Measurements from ENCODE around the gene TMEM50A.
"Not testable (repeated sequence)": the region's sequence is repeated elsewhere in the genome, so short reads cannot be mapped to it uniquely, and the experiment has no call there.

The TMEM50A gene

DNA sequence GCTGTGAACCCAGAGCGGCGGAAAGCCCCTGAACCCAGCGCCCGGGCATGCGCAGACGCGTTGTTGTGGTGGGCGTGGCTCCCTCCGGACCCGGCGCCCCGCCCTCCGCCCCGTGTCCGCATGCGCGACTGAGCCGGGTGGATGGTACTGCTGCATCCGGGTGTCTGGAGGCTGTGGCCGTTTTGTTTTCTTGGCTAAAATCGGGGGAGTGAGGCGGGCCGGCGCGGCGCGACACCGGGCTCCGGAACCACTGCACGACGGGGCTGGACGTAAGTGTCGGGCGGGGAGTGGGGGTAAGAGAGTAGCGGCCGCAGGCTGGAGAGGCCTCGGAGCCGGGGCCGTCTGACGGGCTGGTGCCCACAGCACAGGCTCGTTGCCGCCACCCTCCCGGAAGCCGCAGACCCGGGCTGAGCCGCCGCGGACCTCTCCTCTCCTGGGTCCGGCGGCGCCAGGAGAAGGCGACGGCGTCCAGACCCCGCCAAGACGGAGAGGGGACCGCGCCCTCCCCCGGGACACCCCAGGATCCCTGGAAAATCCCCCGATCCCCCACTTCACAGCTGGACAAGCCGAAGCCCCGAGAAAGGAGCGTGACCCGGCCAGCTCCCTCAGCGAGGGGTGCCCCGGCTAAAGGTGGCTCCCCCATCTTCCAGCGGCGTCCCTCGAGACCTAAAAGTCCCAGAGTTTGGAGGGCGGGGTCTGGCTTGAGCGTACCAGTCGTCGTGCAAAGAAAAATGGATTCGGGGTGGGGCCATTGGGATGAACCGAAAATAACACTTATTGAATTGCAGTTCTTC is at the start of gene TMEM50A:
Gene TMEM50A, plus strand, starts transcription at position 147 of the 794 bp plus-strand sequence. CDS start 2,153 bp downstream, outside the sequence.
- peak within 1 kb of the TSS; percentile 94 for H3K4me3 ChIP-seq (replicated peaks; ENCODE audit: low read depth, low read length)
- TF ChIP-seq, protein P1, sequence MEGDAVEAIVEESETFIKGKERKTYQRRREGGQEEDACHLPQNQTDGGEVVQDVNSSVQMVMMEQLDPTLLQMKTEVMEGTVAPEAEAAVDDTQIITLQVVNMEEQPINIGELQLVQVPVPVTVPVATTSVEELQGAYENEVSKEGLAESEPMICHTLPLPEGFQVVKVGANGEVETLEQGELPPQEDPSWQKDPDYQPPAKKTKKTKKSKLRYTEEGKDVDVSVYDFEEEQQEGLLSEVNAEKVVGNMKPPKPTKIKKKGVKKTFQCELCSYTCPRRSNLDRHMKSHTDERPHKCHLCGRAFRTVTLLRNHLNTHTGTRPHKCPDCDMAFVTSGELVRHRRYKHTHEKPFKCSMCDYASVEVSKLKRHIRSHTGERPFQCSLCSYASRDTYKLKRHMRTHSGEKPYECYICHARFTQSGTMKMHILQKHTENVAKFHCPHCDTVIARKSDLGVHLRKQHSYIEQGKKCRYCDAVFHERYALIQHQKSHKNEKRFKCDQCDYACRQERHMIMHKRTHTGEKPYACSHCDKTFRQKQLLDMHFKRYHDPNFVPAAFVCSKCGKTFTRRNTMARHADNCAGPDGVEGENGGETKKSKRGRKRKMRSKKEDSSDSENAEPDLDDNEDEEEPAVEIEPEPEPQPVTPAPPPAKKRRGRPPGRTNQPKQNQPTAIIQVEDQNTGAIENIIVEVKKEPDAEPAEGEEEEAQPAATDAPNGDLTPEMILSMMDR (IDR thresholded peaks at IDR 0.05; ENCODE audit: low read depth, low read length, missing control alignments) = no peak
- DNase-seq (ENCODE audit: extremely low read depth, low read depth) = no peak

DNA sequence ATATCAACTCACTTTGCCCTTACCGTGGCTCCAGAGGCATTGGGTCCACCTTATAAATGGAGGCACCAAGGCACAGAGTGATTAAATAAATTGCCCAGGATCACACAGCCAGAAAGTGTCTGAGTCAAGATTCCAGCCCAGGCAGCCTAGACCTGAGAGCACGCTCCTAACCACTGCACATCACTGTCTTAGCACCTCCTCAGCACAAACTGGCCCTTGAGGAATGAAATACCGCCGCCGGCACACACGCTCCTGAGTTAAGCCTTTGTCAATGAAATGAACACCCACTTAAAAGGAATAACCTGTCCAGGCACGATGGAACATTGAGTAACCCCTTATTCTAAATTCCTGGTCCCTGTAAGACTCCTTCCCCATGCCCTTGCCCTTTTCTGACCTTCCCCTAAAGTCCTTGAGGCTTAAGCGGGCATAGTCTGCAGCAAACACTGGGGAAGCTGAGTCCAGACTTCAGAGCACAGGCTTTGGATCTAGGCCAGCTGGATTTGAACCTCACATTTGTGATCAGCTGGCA is 49.5 kb upstream of the TMEM50A start:
- DNase-seq (ENCODE audit: extremely low read depth, low read depth); H3K4me3 ChIP-seq (replicated peaks; ENCODE audit: low read depth, low read length): not testable (repeated sequence)

DNA sequence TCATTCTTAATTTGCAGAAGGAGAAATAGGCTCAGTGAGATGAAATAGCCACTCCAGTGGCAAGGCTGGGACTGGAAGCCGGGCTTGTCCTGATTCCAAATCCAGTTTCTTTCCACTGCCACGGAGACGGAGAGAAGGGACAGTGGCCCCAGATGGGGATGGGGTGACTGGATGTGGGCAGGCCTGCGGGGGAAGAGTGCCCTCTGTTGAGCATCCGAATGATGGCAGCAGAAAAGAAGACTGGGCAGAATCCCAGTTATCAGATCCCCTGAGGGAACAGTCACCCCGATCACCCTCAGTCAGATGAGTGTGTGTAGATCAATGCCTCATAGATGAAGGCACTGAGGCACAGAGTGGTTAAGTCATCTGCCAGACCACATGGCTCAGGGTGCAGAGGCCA is 48.1 kb upstream of the TMEM50A start:
- not testable (repeated sequence) for H3K4me3 ChIP-seq (replicated peaks; ENCODE audit: low read depth, low read length); DNase-seq (ENCODE audit: extremely low read depth, low read depth)

DNA sequence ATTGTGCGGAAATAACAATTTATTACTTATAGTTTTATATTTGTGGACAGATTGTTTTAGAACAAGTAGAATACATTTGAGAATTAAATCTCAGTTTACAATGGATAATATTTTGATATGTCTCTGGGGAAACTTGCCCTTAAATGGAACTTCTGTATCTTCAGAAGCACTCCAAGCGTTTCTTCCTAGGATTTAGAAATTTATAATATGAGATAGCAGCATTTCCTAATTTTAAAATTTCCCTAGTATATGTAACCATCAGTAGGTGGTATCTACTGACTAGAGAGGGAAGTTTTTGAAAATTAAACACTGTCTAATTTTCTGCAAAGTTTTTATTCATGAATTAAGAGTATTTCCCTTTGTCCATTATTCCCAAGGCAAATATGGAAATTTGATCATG is 44.7 kb upstream of the TMEM50A start:
- H3K4me3 ChIP-seq (replicated peaks; ENCODE audit: low read depth, low read length); DNase-seq (ENCODE audit: extremely low read depth, low read depth): not testable (repeated sequence)

DNA sequence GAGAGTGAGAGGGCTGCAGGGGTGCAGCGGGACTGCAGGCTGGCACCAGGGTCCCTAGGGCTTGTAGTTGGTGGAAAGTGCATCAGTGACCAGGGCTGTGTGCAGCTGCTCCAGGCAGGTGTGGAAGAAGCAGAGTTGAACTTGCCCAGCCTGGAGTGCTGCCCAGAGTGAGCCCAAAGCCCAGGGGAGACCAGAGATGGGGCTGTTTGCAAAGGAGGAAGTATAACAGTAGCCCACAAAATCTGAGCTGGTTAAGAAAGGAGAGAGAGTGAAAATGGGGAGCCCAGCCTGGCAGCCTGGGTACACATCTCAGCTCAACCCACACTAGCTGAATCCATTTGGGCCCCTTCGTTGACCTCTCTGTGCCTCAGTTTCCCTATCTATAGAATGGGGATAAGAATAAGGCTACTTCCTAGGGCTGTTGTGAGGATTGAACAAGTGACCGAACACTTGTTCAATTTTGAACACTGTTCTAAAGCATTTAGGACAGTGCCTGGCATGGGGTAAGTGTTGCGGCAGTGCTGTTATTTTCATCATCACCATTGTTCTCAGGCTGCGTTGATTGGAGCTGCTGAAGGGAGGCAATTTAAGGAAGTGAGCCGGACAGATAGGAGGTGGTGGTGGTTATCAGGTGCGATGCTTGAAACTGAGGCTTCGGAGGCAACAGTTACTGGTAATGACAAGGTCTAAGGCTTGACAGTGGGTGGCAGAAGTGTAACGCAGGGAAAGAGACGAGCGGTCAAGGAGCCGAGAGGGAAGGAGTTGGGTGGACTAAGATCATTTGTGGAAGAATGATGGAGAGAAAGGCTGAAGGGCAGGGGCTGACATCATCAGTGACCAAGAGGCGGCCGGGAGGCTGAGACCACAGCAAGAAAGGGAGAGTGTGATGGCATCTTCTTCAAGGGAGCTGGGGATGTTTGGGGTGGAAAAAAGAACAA is 43.0 kb upstream of the TMEM50A start:
- H3K4me3 ChIP-seq (replicated peaks; ENCODE audit: low read depth, low read length); DNase-seq (ENCODE audit: extremely low read depth, low read depth): not testable (repeated sequence)

DNA sequence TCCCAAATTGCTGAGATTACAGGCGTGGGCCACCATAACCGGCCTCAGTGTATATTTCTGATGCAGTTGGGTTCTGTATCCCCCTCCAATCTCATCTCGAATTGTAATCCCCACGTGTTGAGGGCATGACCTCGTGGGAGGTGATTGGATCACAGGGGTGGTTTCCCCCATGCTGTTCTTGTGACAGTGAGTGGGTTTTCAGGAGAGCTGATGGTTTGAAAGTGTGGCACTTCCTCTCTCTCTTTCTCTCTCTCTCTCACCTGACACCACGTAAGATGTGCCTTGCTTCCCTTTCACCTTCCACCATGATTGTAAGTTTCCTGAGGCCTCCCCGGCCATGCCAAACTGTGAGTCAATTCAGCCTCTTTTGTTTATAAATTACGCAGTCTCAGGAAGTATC is 41.6 kb upstream of the TMEM50A start:
- not testable (repeated sequence) for DNase-seq (ENCODE audit: extremely low read depth, low read depth); H3K4me3 ChIP-seq (replicated peaks; ENCODE audit: low read depth, low read length)

DNA sequence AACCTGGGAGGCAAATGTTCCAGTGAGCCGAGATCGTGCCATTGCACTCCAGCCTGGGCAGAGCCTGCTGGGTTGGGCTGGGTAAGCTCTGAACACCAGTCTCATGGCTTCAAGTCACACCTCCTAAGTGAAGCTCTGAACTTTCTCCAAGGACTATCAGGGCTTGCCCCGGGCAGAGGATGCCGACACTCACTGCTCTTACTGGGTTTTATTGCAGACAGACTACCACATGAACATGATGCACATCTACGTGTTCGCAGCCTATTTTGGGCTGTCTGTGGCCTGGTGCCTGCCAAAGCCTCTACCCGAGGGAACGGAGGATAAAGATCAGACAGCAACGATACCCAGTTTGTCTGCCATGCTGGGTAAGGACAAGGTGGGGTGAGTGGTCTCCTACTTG is 37.4 kb upstream of the TMEM50A start:
- DNase-seq (ENCODE audit: extremely low read depth, low read depth); H3K4me3 ChIP-seq (replicated peaks; ENCODE audit: low read depth, low read length): not testable (repeated sequence)

DNA sequence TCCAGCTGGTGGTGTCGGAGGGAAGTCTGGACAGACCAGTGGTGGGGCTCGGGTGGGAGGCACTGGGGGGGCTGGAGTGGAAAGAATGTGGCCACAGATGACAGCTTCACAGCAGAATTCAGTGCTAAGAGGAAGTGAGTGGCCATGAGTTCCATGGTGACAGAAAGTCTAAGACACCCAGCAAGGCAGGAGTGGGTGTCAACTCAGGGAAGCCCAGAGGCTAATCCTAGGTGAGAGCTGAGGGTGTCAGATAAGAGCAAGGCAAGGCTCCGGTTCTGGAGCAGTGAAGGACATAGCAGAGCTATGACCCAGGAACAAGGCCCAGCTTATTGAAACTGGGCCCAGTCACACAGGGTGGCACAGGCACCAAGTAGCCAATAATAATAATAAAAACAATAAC is 35.8 kb upstream of the TMEM50A start:
- not testable (repeated sequence) for DNase-seq (ENCODE audit: extremely low read depth, low read depth); H3K4me3 ChIP-seq (replicated peaks; ENCODE audit: low read depth, low read length)

DNA sequence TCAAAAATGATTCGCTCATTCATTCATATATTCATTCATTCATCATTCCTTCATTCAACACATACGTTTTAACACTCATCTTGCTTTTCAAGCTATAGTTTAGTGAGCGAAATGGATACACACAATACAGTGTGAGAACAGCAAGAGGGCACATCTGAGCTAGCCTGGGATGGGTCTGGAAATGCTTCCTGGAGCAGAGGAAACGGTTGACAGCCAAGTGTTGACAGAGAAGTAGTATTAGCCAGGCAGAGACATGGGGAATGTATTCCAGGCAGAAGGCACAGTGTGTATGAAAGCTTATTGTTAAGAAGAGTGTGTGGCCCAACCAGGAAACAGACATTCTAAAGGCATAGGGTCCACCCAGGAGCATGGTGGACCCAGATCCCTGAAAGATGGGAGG is 33.2 kb upstream of the TMEM50A start:
- H3K4me3 ChIP-seq (replicated peaks; ENCODE audit: low read depth, low read length); DNase-seq (ENCODE audit: extremely low read depth, low read depth): not testable (repeated sequence)

DNA sequence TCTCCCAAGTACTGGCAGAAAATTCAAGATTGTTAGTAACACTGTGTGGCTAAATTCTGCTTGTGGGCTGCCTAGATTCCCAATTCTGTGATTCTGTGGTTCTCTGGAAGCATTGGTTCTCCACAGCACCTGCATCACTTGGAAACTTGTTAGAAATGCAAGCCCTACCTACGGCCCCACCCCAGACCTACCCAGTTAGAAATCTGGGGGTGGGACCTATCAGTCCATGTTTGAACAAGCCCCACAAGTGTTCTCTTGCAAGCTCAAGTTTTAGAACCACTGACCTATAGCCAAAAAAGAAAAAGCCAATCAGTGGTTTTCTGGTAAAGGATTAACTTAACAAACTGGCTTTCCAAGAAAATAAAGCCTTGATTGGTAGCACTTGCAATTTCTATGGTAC is 30.0 kb upstream of the TMEM50A start:
- not testable (repeated sequence) for DNase-seq (ENCODE audit: extremely low read depth, low read depth); H3K4me3 ChIP-seq (replicated peaks; ENCODE audit: low read depth, low read length)

DNA sequence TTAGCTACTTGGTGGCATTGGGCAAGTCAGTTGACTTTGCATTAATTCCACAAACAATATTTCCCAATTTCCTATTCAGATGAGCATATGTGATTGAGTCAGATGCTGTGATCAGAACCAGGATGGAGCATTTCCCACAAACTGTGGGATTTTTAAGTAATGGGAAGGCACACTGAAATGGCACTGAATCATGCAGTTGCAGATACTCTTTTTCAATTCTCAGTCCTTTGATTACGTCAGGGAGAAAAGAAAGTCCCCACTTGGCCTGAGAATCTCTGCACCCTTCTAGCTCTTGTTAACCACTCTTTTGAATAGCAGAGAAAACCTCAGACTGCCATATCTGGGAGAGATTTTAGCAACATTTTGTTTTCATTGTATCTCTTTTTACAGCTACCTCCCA is 29.0 kb upstream of the TMEM50A start:
- not testable (repeated sequence) for H3K4me3 ChIP-seq (replicated peaks; ENCODE audit: low read depth, low read length); DNase-seq (ENCODE audit: extremely low read depth, low read depth)

DNA sequence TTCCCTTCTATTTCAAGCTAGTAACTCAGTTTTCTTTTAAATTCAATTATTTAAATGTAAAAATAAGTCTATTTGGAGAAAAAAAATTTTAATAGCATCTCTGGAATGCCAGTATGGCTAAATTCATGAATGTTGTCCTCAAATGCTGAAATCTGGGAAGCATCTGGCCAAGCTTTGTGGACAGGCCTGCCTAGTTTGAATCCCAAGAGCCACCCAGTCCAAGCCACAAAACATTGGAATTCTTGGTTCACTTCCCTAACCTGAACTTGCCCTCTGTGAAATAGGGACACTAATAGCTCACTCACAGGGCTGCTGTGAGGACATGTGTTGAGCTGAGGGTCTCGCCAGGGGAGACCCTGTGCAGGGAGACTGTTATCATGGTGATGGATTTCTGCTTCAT is 28.6 kb upstream of the TMEM50A start:
- DNase-seq (ENCODE audit: extremely low read depth, low read depth); H3K4me3 ChIP-seq (replicated peaks; ENCODE audit: low read depth, low read length): not testable (repeated sequence)

DNA sequence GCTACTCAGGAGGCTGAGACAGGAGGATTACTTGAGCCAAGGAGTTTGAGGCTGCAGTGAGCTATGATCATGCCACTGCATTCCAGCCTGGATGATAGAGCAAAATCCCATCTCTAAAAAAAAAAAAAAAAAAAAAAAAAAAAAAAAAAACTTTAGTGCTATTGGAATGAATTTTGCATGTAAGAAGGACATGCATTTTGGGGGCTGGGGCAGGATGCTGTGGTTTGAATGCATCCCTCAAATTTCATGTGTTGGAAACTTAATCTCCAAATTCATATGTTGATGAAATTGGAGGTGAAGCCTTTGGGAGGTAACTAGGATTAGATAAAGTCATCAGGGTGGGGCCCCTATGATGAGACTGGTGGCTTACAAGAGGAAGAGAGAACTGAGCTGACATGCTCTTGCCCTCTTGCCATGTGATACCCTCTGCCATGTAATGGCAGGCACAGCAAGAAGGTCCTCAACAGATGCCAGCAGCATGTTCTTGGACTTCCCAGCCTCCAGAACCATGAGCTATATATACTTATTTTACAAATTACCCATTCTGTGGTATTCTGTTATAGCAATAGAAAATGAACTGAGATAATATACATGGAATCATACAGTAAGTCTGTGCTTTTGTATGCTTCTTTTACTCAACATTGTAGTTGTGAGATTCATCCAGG is 25.2 kb upstream of the TMEM50A start:
- DNase-seq (ENCODE audit: extremely low read depth, low read depth); H3K4me3 ChIP-seq (replicated peaks; ENCODE audit: low read depth, low read length): not testable (repeated sequence)

DNA sequence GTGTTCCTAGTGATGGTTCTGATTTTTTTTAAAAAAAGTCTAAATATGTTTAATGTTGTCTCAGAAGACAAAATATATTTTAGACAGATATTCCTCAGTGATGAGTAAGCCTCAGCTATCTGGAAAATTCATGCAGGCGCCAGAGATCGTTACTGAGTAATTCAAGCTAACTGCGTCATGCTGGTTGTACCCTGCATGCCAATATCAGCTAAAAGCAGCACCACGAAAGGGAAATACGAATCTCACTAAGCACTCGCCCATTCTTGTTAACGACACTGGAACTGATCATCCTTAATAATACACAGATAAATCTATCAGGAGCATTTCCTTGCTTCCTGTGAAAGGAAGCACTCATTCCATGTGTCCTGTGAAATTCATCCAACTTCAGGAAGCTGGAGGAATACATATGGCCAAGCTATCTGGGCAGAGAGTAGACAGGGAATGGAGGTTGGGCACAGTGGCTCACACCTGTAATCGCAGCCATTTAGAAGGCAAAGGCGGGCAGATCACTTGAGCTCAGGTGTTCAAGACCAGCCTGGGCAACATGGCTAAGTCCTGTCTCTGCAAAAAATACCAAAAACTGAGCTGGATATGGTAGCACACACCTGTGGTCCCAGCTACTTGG is 17.7 kb upstream of the TMEM50A start:
- DNase-seq (ENCODE audit: extremely low read depth, low read depth) = peak; percentile 7

DNA sequence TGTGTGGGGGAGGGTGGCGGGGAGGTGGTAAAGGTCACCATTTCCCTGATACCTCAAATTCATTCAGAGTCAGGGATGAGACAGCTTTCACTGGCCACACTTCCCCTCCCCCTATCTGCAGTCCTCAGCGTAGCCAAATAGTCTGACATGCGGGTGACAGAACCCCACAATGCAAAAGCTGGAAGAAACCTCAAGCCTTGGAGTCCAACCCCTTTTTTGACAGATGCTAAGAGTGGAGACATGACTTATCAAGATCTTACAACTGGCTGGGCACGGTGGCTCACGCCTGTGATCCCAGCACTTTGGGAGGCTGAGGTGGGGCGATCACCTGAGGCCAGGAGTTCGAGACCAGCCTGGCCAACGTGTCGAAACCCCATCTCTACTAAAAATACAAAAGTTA is 16.0 kb upstream of the TMEM50A start:
- not testable (repeated sequence) for DNase-seq (ENCODE audit: extremely low read depth, low read depth); H3K4me3 ChIP-seq (replicated peaks; ENCODE audit: low read depth, low read length)

More for the DNA sequence above, 17.7 kb upstream of the TMEM50A start:
- H3K4me3 ChIP-seq (replicated peaks; ENCODE audit: low read depth, low read length) = not testable (repeated sequence)

DNA sequence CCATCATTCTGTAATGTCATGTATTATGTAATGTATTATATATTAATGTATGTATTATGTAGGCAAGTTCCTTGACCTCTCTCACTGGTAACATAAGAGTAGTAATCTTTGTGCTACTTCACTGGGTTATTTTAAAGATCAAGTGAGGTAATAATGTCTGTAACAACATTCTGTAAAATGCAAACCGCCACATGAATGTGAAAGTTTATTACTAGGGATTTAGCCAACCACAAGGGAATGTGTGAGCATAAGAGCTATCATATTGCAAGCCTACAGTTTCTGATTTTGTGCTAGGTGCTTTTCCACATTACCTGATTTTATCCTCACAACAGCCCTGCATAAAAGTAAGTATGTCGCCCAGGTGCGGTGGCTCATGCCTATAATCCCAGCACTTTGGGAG is 13.7 kb upstream of the TMEM50A start:
- not testable (repeated sequence) for DNase-seq (ENCODE audit: extremely low read depth, low read depth); H3K4me3 ChIP-seq (replicated peaks; ENCODE audit: low read depth, low read length)
